Spleen (tissue), 7 donors: ENCODE results near the gene GOSR1.

Source experiments
- CTCF ChIP-seq, 11 experiments: fragments of 200-600 bp in 7 of 11; fragments of 450-650 bp in 4 of 11; sonication (generic) in 4 of 11; IDR thresholded peaks in 8 of 11; conservative IDR thresholded peaks in 3 of 11; 1 replicate in 7 of 11; 2 replicates in 4 of 11; pipeline versions ENCODE4 v1.4.0 to v1.8.0; 2016 to 2021; ENCODE audit warnings: antibody characterized with exemption in 11 of 11, inconsistent platforms in 4 of 11, mild to moderate bottlenecking in 1 of 11
- POLR2A ChIP-seq, 3 donors: fragments of 450-650 bp; IDR thresholded peaks; one replicate each; pipeline ENCODE4 v1.5.1; 2017; ENCODE audit warnings: antibody characterized with exemption in 3 of 3, mild to moderate bottlenecking in 1 of 3
- POLR2AphosphoS5 ChIP-seq, 3 donors: sonication (generic); formaldehyde crosslinking; IDR thresholded peaks; one replicate each; pipeline ENCODE4 v1.5.1; 2017; ENCODE audit warnings: antibody characterized with exemption in 3 of 3
- donor health status: DM: no; HTN: no; CAD: no; lungs with moderate emphysema.
- donor health status: DM: no; HTN: no; CAD: no.
- donor health status: DM: no; HTN: no; CAD: no.

GRCh38 chr17:30551996-30552339 lies 74.8 kb downstream of the GOSR1 start:
- TF ChIP-seq CTCF (IDR thresholded peaks at IDR 0.05 in 8 of 11, conservative IDR thresholded peaks at IDR 0.05 in 3 of 11), result no peak
- no peak for TF ChIP-seq POLR2A (IDR thresholded peaks at IDR 0.05)
- TF ChIP-seq POLR2AphosphoS5 (IDR thresholded peaks at IDR 0.05), result no peak
